HG02870 (cell line): ENCODE results near the gene LIMA1.
"Not testable (repeated sequence)": the region's sequence is repeated elsewhere in the genome, so short reads cannot be mapped to it uniquely, and the experiment has no call there.

Source experiments
- ATAC-seq: cut with Tn5 transposase; IDR thresholded peaks from one replicate; pipeline ENCODE4 v1.9.1; 2021; ENCODE audit warnings: mild to moderate bottlenecking, moderate library complexity; ENCODE audit not compliant: unreplicated experiment

LIMA1 gene

GRCh38 chr12:50221228-50222008 lies 61.9 kb downstream of the LIMA1 start:
- ATAC-seq = no peak

- peak; percentile 56 for ATAC-seq
These were observed 62.8 kb downstream of the LIMA1 start for GRCh38 chr12:50220363-50220995.

- ATAC-seq = no peak
These were observed 63.8 kb downstream of the LIMA1 start for GRCh38 chr12:50219544-50219943.

GRCh38 chr12:50219001-50219400 lies 64.3 kb downstream of the LIMA1 start:
- ATAC-seq = not testable (repeated sequence)

- ATAC-seq = no peak
These were observed 64.9 kb downstream of the LIMA1 start for GRCh38 chr12:50218386-50218785.

- ATAC-seq = no peak
These were observed 66.1 kb downstream of the LIMA1 start for GRCh38 chr12:50217202-50217601.

GRCh38 chr12:50215033-50215432 lies 68.3 kb downstream of the LIMA1 start:
- ATAC-seq = no peak

- no peak for ATAC-seq
These were observed 69.3 kb downstream of the LIMA1 start for GRCh38 chr12:50214018-50214417.

- no peak for ATAC-seq
These were observed 69.9 kb downstream of the LIMA1 start for GRCh38 chr12:50213439-50213838.

- ATAC-seq = no peak
These were observed 71.3 kb downstream of the LIMA1 start for GRCh38 chr12:50212071-50212467.

GRCh38 chr12:50211392-50212070 lies 71.8 kb downstream of the LIMA1 start:
- ATAC-seq = no peak

- no peak for ATAC-seq
These were observed 75.9 kb downstream of the LIMA1 start for GRCh38 chr12:50207424-50207823.

GRCh38 chr12:50205648-50206047 lies 77.7 kb downstream of the LIMA1 start:
- ATAC-seq = no peak

GRCh38 chr12:50203691-50204090 lies 79.6 kb downstream of the LIMA1 start:
- no peak for ATAC-seq

GRCh38 chr12:50201987-50202521 lies 81.3 kb downstream of the LIMA1 start:
- ATAC-seq = no peak

- ATAC-seq = no peak
These were observed 82.6 kb downstream of the LIMA1 start for GRCh38 chr12:50200552-50201273.

- no peak for ATAC-seq
These were observed 84.5 kb downstream of the LIMA1 start for GRCh38 chr12:50198829-50199228.

GRCh38 chr12:50197297-50197727 lies 86.0 kb downstream of the LIMA1 start:
- no peak for ATAC-seq

GRCh38 chr12:50196537-50196936 lies 86.8 kb downstream of the LIMA1 start:
- ATAC-seq = no peak

- no peak for ATAC-seq
These were observed 87.5 kb downstream of the LIMA1 start for GRCh38 chr12:50195832-50196231.

GRCh38 chr12:50192908-50193307 lies 90.4 kb downstream of the LIMA1 start:
- ATAC-seq = no peak
